Measurements from ENCODE around the gene TNFAIP3.

GRCh38 chr6:137856138-137856898, 10.7 kb upstream of the TNFAIP3 start:
- no peak for TF ChIP-seq CTCF (IDR thresholded peaks at IDR 0.05; ENCODE audit: low read depth, low read length)
- no peak for TF ChIP-seq POLR2A (IDR thresholded peaks at IDR 0.05; ENCODE audit: extremely low read depth, insufficient read length)
- no peak for TF ChIP-seq MAX (IDR thresholded peaks at IDR 0.05; ENCODE audit: low read depth, low read length)
- TF ChIP-seq MYC (IDR thresholded peaks at IDR 0.05; ENCODE audit: low read depth, low read length) = no peak

Data from NB4 (cell line).